Neural crest cell (in vitro differentiated cells): ENCODE measurements around the gene RBM19. TPM values are rescaled to one million over a fixed set of nuclear protein-coding genes. Genes with fewer than 3 reads are reported as not detected.
"Not testable (repeated sequence)": the region's sequence is repeated elsewhere in the genome, so short reads cannot be mapped to it uniquely, and the experiment has no call there.

Source experiments
- DNase-seq: peaks from one replicate; pipeline ENCODE4 v3.0.0; 2021; ENCODE audit warnings: low read depth, mixed read lengths, low spot score
- H3K27ac Mint-ChIP-seq: one replicate; pipeline ENCODE4 v1.8.0; 2021; ENCODE audit warnings: mild to moderate bottlenecking, mixed read lengths; ENCODE audit not compliant: unreplicated experiment
- H3K27me3 Mint-ChIP-seq: 2 replicates; pipeline ENCODE4 v1.8.0; 2021; ENCODE audit warnings: low read depth, mild to moderate bottlenecking, mixed read lengths
- H3K36me3 Mint-ChIP-seq: 2 replicates; pipeline ENCODE4 v1.8.0; 2021; ENCODE audit warnings: low read depth, mild to moderate bottlenecking, mixed read lengths
- H3K4me1 Mint-ChIP-seq: 2 replicates; pipeline ENCODE4 v1.8.0; 2021; ENCODE audit warnings: mixed read lengths
- H3K4me3 Mint-ChIP-seq: one replicate; pipeline ENCODE4 v1.8.0; 2021; ENCODE audit warnings: mild to moderate bottlenecking, mixed read lengths
- H3K9me3 Mint-ChIP-seq: 2 replicates; pipeline ENCODE4 v1.8.0; 2021; ENCODE audit warnings: mixed read lengths
- CTCF ChIP-seq: fragments of 200-600 bp; sonication (generic); conservative IDR thresholded peaks from 2 replicates; pipeline ENCODE4 v1.5.0; 2021; ENCODE audit warnings: antibody characterized with exemption, mild to moderate bottlenecking
- total RNA-seq: library from RNA; stranded (reverse); gene quantifications from 2 replicates; pipeline ENCODE4 v1.2.1, GENCODE V29; 2021

Gene RBM19
- total RNA-seq, 1 donor from 2014 or later: 42.6 TPM

DNA sequence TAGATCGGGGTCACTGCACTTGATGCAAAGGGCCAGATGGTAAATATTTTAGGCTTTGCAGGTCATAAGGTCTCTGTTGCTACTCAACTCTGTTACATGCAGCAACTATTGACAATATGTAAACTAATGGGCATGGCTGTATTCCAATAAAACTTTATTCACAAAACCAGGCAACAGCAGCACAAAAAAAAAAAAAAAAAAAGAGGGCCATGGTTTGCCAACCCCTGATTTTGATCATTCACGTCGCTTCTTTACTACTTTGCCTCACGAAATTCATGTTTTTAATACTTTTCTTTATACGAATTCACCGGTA is 152.9 kb downstream of the RBM19 start:
- Mint-ChIP-seq H3K9me3 (no peaks in the 10 kb centered on the region), H3K4me1 (peaks cover 8% of the 10 kb centered on the region), H3K27me3 (no peaks in the 10 kb centered on the region), H3K36me3 (peaks cover 6% of the 10 kb centered on the region), H3K4me3 (no peak overlapping the region), H3K27ac (no peak overlapping the region)
- DNase-seq: no peak
- TF ChIP-seq CTCF: no peak

- Mint-ChIP-seq H3K4me3 (no peak overlapping the region), H3K27ac (no peak overlapping the region), H3K36me3 (peaks cover 10% of the 10 kb centered on the region), H3K4me1 (peaks cover 11% of the 10 kb centered on the region), H3K9me3 (no peaks in the 10 kb centered on the region), H3K27me3 (no peaks in the 10 kb centered on the region)
- no peak for TF ChIP-seq CTCF
- no peak for DNase-seq
Observed at GRCh38 chr12:113812411-113813228, 153.5 kb downstream of the RBM19 start.

DNA sequence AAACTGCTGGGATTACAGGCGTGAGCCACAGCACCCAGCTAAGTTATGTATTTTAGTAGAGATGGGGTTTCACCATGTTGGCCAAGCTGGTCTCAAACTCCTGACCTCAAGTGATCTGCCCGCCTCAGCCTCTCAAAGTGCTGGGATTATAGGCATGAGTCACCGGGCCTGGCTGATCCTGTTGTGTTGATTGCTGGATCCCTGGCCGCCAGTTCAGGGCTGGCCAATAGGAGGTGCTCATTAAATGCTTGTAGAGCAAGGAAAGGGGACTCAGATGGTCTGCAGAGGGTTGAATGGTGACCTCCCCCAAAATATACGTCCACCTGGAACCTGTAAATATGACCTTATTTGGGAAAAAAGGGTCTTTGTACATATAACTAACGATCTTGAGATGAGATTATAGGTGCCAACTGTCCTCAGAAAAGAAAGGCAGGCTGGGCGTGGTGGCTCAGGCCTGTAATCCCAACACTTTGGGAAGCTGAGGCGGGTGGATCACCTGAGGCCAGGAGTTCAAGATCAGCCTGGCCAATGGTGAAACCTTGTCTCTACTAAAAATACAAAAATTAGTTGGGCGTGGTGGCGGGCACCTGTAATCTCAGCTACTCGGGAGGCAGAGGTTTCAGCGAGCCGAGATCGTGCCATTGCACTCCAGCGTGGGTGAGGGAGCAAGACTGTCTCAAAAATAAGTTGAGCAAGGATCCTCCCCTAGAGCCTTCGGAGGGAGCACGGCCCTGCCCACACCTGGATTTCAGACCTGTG is 156.5 kb downstream of the RBM19 start:
- H3K4me1 Mint-ChIP-seq, H3K27ac Mint-ChIP-seq, H3K27me3 Mint-ChIP-seq, H3K4me3 Mint-ChIP-seq, DNase-seq, H3K9me3 Mint-ChIP-seq: not testable (repeated sequence)
- peaks cover 15% of the 10 kb centered on the region for H3K36me3 Mint-ChIP-seq

DNA sequence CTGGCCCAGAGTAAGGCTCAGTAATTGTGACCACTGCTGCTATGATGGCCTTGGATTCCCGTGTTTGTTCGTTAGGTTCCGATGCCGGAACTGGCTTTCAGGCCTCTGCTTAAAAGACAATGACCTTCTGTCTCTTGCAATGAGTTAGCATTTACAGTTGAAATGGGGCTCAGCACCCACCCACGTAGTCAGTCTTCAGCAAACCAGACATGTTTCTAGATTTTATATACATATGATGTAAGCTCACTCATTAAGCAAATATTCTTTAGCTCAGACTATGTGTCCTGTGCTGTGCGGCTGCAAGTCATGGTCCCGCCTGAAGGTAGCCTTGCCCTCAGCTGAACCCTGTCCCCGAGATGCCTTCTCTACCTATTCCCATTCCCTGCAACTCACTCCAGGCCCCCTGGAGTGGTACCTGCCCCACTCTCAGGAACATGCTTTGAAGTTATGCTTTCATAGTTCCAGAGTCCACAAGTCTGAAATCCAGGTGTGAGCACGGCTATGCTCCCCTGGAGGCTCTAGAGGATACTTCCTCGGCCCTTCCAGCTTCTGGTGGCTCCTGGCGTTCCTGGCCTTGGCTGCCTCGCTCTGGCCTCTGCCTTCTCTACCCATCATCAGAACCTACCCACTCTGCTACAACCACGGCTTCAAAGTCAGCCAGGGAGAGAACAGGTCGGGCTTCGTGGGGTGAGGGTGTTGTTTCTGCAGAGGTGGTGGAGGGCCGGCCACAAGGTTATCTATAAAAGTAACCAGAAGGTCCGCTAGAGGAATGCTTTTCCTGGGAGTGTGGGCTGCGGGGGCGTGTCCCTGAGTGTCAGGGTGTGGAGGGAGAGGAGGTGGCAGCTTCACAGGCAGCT is 157.8 kb downstream of the RBM19 start:
- Mint-ChIP-seq H3K4me1 (peaks cover 6% of the 10 kb centered on the region), H3K36me3 (peaks cover 15% of the 10 kb centered on the region), H3K27me3 (no peaks in the 10 kb centered on the region), H3K4me3 (no peak overlapping the region), H3K9me3 (no peaks in the 10 kb centered on the region), H3K27ac (peak overlapping the region; percentile 15)
- no peak for TF ChIP-seq CTCF
- DNase-seq: no peak

- Mint-ChIP-seq H3K36me3 (peaks cover 12% of the 10 kb centered on the region), H3K4me1 (peaks cover 6% of the 10 kb centered on the region), H3K4me3 (no peak overlapping the region), H3K9me3 (no peaks in the 10 kb centered on the region), H3K27me3 (no peaks in the 10 kb centered on the region), H3K27ac (no peak overlapping the region)
- DNase-seq: no peak
- no peak for TF ChIP-seq CTCF
Observed at GRCh38 chr12:113805673-113806072, 160.5 kb downstream of the RBM19 start.
